NCI-H82 treated with DMSO at 0.1 percent for 48 hours (cell line): ENCODE data around the gene VANGL2.

Experiments used
- DNase-seq: peaks from one replicate; lab custom pipeline; 2025; ENCODE audit not compliant: unreplicated experiment; lab: John Stamatoyannopoulos, UW

Gene VANGL2

GRCh38 chr1:160400223-160400645 is at the start of gene VANGL2:
TSS of gene VANGL2 (plus strand) at chr1:160400564. CDS start at chr1:160415838, 15,274 bp downstream.
- DNase-seq, result peak; percentile 76

GRCh38 chr1:160351629-160352028 is 48.7 kb upstream of the VANGL2 start:
- DNase-seq, result no peak

- no peak for DNase-seq
Measured at GRCh38 chr1:160352555-160352954, 47.8 kb upstream of the VANGL2 start.

GRCh38 chr1:160353223-160353622 is 47.1 kb upstream of the VANGL2 start:
- no peak for DNase-seq

- DNase-seq, result peak; percentile 50
Measured at GRCh38 chr1:160354388-160354985, 45.9 kb upstream of the VANGL2 start.

- no peak for DNase-seq
Measured at GRCh38 chr1:160357286-160358002, 42.9 kb upstream of the VANGL2 start.

- DNase-seq, result no peak
Measured at GRCh38 chr1:160358073-160358472, 42.3 kb upstream of the VANGL2 start.

- DNase-seq, result no peak
Measured at GRCh38 chr1:160359559-160360226, 40.7 kb upstream of the VANGL2 start.

- no peak for DNase-seq
Measured at GRCh38 chr1:160360227-160360695, 40.1 kb upstream of the VANGL2 start.

GRCh38 chr1:160361199-160361598 is 39.2 kb upstream of the VANGL2 start:
- no peak for DNase-seq

GRCh38 chr1:160361814-160362167 is 38.6 kb upstream of the VANGL2 start:
- DNase-seq, result no peak

- peak; percentile 100 for DNase-seq
Measured at GRCh38 chr1:160362168-160362957, 38.0 kb upstream of the VANGL2 start.

GRCh38 chr1:160363010-160363409 is 37.4 kb upstream of the VANGL2 start:
- DNase-seq, result peak; percentile 77

- peak; percentile 25 for DNase-seq
Measured at GRCh38 chr1:160363951-160364735, 36.2 kb upstream of the VANGL2 start.

- peak; percentile 33 for DNase-seq
Measured at GRCh38 chr1:160365325-160365724, 35.0 kb upstream of the VANGL2 start.

GRCh38 chr1:160366731-160367515 is 33.4 kb upstream of the VANGL2 start, which contains the start of gene NHLH1:
TSS of gene NHLH1 (plus strand) at chr1:160367071. CDS start at chr1:160370732, 3,661 bp downstream.
- peak; percentile 96 for DNase-seq

GRCh38 chr1:160367516-160367900 is 32.9 kb upstream of the VANGL2 start:
- no peak for DNase-seq

- peak; percentile 54 for DNase-seq
Measured at GRCh38 chr1:160367934-160368923, 32.1 kb upstream of the VANGL2 start.
